Measurements from ENCODE around the gene NBEAL2.

NBEAL2 gene

GRCh38 chr3:46993986-46994385 is 14.5 kb downstream of the NBEAL2 start:
- Histone ChIP-seq H3K27me3 (ENCODE audit: insufficient read depth, low read length) (no peaks in the 10 kb centered on the region), H3K4me2 (ENCODE audit: low read length) (no peak overlapping the region), H4K20me1 (ENCODE audit: insufficient read depth, low read length) (no peaks in the 10 kb centered on the region), H3K79me2 (ENCODE audit: insufficient read depth, low read length) (no peaks in the 10 kb centered on the region), H3K27ac (ENCODE audit: low read depth, low read length, poor library complexity, severe bottlenecking) (no peak overlapping the region), H2AFZ (ENCODE audit: low read length) (no peak overlapping the region), H3K9me3 (ENCODE audit: low read length) (no peaks in the 10 kb centered on the region), H3K9me2 (ENCODE audit: low read depth, low read length) (no peaks in the 10 kb centered on the region), H3F3A (ENCODE audit: insufficient read depth, low read length) (no peaks in the 10 kb centered on the region), H3K36me3 (ENCODE audit: insufficient read depth, low read length) (peaks cover 7% of the 10 kb centered on the region; the same call in 1 of the 2 replicates), H3K4me1 (ENCODE audit: insufficient read depth, low read length, severe bottlenecking) (peaks cover 9% of the 10 kb centered on the region), H3K4me3 (ENCODE audit: low read depth, low read length, poor library complexity, severe bottlenecking) (no peak overlapping the region), H3K9ac (ENCODE audit: low read length) (no peak overlapping the region)
- TF ChIP-seq, protein P1, sequence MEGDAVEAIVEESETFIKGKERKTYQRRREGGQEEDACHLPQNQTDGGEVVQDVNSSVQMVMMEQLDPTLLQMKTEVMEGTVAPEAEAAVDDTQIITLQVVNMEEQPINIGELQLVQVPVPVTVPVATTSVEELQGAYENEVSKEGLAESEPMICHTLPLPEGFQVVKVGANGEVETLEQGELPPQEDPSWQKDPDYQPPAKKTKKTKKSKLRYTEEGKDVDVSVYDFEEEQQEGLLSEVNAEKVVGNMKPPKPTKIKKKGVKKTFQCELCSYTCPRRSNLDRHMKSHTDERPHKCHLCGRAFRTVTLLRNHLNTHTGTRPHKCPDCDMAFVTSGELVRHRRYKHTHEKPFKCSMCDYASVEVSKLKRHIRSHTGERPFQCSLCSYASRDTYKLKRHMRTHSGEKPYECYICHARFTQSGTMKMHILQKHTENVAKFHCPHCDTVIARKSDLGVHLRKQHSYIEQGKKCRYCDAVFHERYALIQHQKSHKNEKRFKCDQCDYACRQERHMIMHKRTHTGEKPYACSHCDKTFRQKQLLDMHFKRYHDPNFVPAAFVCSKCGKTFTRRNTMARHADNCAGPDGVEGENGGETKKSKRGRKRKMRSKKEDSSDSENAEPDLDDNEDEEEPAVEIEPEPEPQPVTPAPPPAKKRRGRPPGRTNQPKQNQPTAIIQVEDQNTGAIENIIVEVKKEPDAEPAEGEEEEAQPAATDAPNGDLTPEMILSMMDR (IDR thresholded peaks at IDR 0.05; ENCODE audit: low read length) = no peak
- TF ChIP-seq EZH2 (IDR thresholded peaks at IDR 0.05; ENCODE audit: borderline replicate concordance, low read length) = no peak

DNA sequence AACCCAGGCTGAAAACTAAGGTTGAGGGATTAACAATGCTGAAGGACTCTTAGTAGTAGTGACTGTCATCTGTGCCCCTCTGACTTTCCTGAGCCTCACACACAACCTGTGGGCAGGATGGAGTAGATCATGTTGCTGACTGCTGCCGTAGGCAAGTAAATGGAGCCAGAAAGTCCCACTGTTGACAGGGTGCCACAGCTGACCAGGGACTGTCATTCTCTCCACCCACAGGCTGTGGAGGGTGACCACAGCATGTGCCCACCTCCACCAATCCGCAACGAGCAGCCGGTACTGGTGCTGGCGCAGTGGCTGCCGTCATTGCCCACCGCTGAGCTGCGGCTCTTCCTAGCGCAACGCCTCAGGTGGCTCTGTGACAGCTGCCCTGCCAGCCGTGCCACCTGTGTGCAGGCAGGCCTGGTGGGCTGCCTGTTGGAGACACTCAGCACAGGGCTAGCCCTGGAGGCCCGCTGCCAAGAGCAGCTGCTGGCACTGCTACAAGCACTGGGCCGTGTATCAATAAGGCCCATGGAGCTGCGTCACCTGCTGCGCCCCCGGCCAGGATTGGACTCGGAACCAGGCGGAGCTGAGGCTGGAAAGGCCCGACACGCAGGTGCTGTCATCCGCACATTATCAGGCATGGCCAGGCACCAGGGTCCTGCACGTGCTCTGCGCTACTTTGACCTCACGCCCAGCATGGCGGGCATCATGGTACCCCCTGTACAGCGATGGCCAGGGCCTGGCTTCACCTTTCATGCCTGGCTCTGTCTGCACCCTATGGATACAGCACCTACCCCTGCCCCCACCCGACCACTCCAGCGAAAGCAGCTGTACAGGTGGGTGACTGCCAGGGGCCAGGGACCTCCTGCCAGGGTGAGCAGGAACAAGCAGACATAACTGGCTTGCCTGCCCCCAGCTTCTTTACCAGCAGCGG is 15.6 kb downstream of the NBEAL2 start:
- no peak overlapping the region for H2AFZ ChIP-seq (ENCODE audit: low read length)
- no peaks in the 10 kb centered on the region for H3K9me3 ChIP-seq (ENCODE audit: low read length)
- H3K9me2 ChIP-seq (ENCODE audit: low read depth, low read length) = no peaks in the 10 kb centered on the region
- H4K20me1 ChIP-seq (ENCODE audit: insufficient read depth, low read length) = no peaks in the 10 kb centered on the region
- no peak overlapping the region for H3K4me3 ChIP-seq (ENCODE audit: low read depth, low read length, poor library complexity, severe bottlenecking)
- no peaks in the 10 kb centered on the region for H3F3A ChIP-seq (ENCODE audit: insufficient read depth, low read length)
- peaks cover 9% of the 10 kb centered on the region for H3K4me1 ChIP-seq (ENCODE audit: insufficient read depth, low read length, severe bottlenecking)
- H3K36me3 ChIP-seq (ENCODE audit: insufficient read depth, low read length) = peaks cover 18% of the 10 kb centered on the region; the same call in 1 of the 2 replicates
- H3K27me3 ChIP-seq (ENCODE audit: insufficient read depth, low read length) = no peaks in the 10 kb centered on the region
- H3K27ac ChIP-seq (ENCODE audit: low read depth, low read length, poor library complexity, severe bottlenecking) = no peak overlapping the region
- H3K79me2 ChIP-seq (ENCODE audit: insufficient read depth, low read length) = no peaks in the 10 kb centered on the region
- no peak for TF ChIP-seq EZH2 (IDR thresholded peaks at IDR 0.05; ENCODE audit: borderline replicate concordance, low read length)
- TF ChIP-seq, protein P1 (IDR thresholded peaks at IDR 0.05; ENCODE audit: low read length) = no peak
- H3K9ac ChIP-seq (ENCODE audit: low read length) = no peak overlapping the region
- no peak overlapping the region for H3K4me2 ChIP-seq (ENCODE audit: low read length)

DNA sequence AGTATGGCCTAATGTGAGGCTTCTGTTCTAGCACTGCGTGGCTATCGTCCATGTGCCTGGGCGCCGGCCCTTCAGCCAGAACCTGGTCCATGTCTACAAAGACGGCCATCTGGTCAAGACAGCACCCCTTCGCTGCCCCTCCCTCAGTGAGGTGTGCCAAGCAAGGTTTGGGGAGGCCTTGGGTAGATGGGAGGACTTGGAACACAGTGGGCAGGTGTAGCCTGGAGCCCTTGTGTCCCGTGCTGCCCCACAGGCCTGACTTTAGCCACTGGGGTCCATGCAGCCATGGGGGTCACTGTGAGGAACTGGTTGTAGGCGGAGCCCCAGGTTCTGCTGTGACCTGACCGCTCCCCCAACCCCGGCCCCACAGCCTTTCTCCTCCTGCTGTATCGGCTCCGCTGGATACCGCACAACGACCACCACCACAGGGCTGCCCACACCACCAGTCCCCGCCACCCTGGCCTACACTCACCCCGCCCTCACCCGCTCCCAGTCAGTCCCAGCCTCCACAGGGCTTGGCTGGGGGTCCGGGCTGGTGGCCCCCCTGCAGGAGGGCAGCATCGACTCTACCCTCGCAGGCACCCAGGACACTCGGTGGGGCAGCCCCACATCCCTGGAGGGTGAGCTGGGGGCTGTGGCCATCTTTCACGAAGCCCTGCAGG is 16.6 kb downstream of the NBEAL2 start:
- Histone ChIP-seq H2AFZ (ENCODE audit: low read length) (no peak overlapping the region), H3K9me2 (ENCODE audit: low read depth, low read length) (no peaks in the 10 kb centered on the region), H3K36me3 (ENCODE audit: insufficient read depth, low read length) (peaks cover 27% of the 10 kb centered on the region; the same call in 1 of the 2 replicates), H3K4me1 (ENCODE audit: insufficient read depth, low read length, severe bottlenecking) (no peaks in the 10 kb centered on the region), H3K4me3 (ENCODE audit: low read depth, low read length, poor library complexity, severe bottlenecking) (no peak overlapping the region), H3K27me3 (ENCODE audit: insufficient read depth, low read length) (no peaks in the 10 kb centered on the region), H4K20me1 (ENCODE audit: insufficient read depth, low read length) (no peaks in the 10 kb centered on the region), H3F3A (ENCODE audit: insufficient read depth, low read length) (no peaks in the 10 kb centered on the region), H3K79me2 (ENCODE audit: insufficient read depth, low read length) (no peaks in the 10 kb centered on the region), H3K9ac (ENCODE audit: low read length) (no peak overlapping the region), H3K4me2 (ENCODE audit: low read length) (no peak overlapping the region), H3K27ac (ENCODE audit: low read depth, low read length, poor library complexity, severe bottlenecking) (no peak overlapping the region), H3K9me3 (ENCODE audit: low read length) (no peaks in the 10 kb centered on the region)
- TF ChIP-seq, protein P1 (IDR thresholded peaks at IDR 0.05; ENCODE audit: low read length) = no peak
- no peak for TF ChIP-seq EZH2 (IDR thresholded peaks at IDR 0.05; ENCODE audit: borderline replicate concordance, low read length)
